Measurements from ENCODE around the gene EMID1. TPM values are rescaled to one million over a fixed set of nuclear protein-coding genes. Genes with fewer than 3 reads are reported as not detected.
"Not testable (repeated sequence)": the region's sequence is repeated elsewhere in the genome, so short reads cannot be mapped to it uniquely, and the experiment has no call there.

Gene EMID1
- total RNA-seq, 3 donors from 2014 or later (not counting 1 experiment from before 2014, with no cell fraction given): 0.59 to 1.3 (median 0.65) TPM

GRCh38 chr22:29217827-29218757 lies 12.4 kb downstream of the EMID1 start:
- H3K4me1 Mint-ChIP-seq: no peaks in the 10 kb centered on the region
- no peak overlapping the region for H3K27ac ChIP-seq (ENCODE audit: low read length)
- no peaks in the 10 kb centered on the region for H3K9me3 ChIP-seq (ENCODE audit: control insufficient read depth, insufficient read depth, low read length)
- DNase-seq: no peak
- no peaks in the 10 kb centered on the region for H3K27me3 Mint-ChIP-seq (ENCODE audit: low read depth in 2 of 2)
- no peak overlapping the region for H3K4me3 ChIP-seq (ENCODE audit: low read length)
- no peak overlapping the region for H3K27ac Mint-ChIP-seq
- no peak for ATAC-seq
- 80% methylated on average over 13 of the region's 13 CpGs for WGBS (ENCODE audit: insufficient coverage)
- H3K27me3 ChIP-seq (ENCODE audit: control insufficient read depth, insufficient read depth, low read length): no peaks in the 10 kb centered on the region
- no peaks in the 10 kb centered on the region for H3K9me3 Mint-ChIP-seq
- no peak overlapping the region for H3K4me3 Mint-ChIP-seq
- no peaks in the 10 kb centered on the region for H3K36me3 Mint-ChIP-seq
- H3K36me3 ChIP-seq (ENCODE audit: control insufficient read depth, insufficient read depth, low read length): no peaks in the 10 kb centered on the region
- intact Hi-C loops (cut with micrococcal nuclease): no loop called here
- TF ChIP-seq CTCF (IDR thresholded peaks at IDR 0.05): no peak
- no peaks in the 10 kb centered on the region for H3K4me1 ChIP-seq (ENCODE audit: control insufficient read depth, insufficient read depth, low read length)

GRCh38 chr22:29218758-29219408 lies 13.2 kb downstream of the EMID1 start:
- ATAC-seq: no peak
- no peaks in the 10 kb centered on the region for H3K27me3 Mint-ChIP-seq (ENCODE audit: low read depth in 2 of 2)
- H3K4me1 Mint-ChIP-seq: no peaks in the 10 kb centered on the region
- H3K4me3 Mint-ChIP-seq: no peak overlapping the region
- no peak overlapping the region for H3K27ac ChIP-seq (ENCODE audit: low read length)
- H3K4me3 ChIP-seq (ENCODE audit: low read length): no peak overlapping the region
- no peaks in the 10 kb centered on the region for H3K9me3 Mint-ChIP-seq
- H3K9me3 ChIP-seq (ENCODE audit: control insufficient read depth, insufficient read depth, low read length): no peaks in the 10 kb centered on the region
- 84% methylated on average over 11 of the region's 11 CpGs for WGBS (ENCODE audit: insufficient coverage)
- H3K36me3 ChIP-seq (ENCODE audit: control insufficient read depth, insufficient read depth, low read length): no peaks in the 10 kb centered on the region
- H3K27me3 ChIP-seq (ENCODE audit: control insufficient read depth, insufficient read depth, low read length): no peaks in the 10 kb centered on the region
- H3K36me3 Mint-ChIP-seq: no peaks in the 10 kb centered on the region
- H3K27ac Mint-ChIP-seq: no peak overlapping the region
- TF ChIP-seq CTCF (IDR thresholded peaks at IDR 0.05): no peak
- no peak for DNase-seq
- no peaks in the 10 kb centered on the region for H3K4me1 ChIP-seq (ENCODE audit: control insufficient read depth, insufficient read depth, low read length)
- intact Hi-C loops (cut with micrococcal nuclease): no loop called here

- H3K4me1 Mint-ChIP-seq; H3K27me3 ChIP-seq (ENCODE audit: control insufficient read depth, insufficient read depth, low read length); H3K9me3 Mint-ChIP-seq; H3K4me3 Mint-ChIP-seq; H3K4me3 ChIP-seq (ENCODE audit: low read length); H3K4me1 ChIP-seq (ENCODE audit: control insufficient read depth, insufficient read depth, low read length); H3K27me3 Mint-ChIP-seq (ENCODE audit: low read depth in 2 of 2); H3K9me3 ChIP-seq (ENCODE audit: control insufficient read depth, insufficient read depth, low read length); ATAC-seq; H3K36me3 ChIP-seq (ENCODE audit: control insufficient read depth, insufficient read depth, low read length); H3K36me3 Mint-ChIP-seq; H3K27ac ChIP-seq (ENCODE audit: low read length); intact Hi-C loops (cut with micrococcal nuclease); H3K27ac Mint-ChIP-seq; DNase-seq: not testable (repeated sequence)
- 75% methylated on average over 2 of the region's 2 CpGs for WGBS (ENCODE audit: insufficient coverage)
These were observed 13.7 kb downstream of the EMID1 start for GRCh38 chr22:29219409-29219782.

- Histone ChIP-seq H3K4me3 (ENCODE audit: low read length) (no peak overlapping the region), H3K27ac (ENCODE audit: low read length) (no peak overlapping the region), H3K9me3 (ENCODE audit: control insufficient read depth, insufficient read depth, low read length) (no peaks in the 10 kb centered on the region), H3K27me3 (ENCODE audit: control insufficient read depth, insufficient read depth, low read length) (no peaks in the 10 kb centered on the region), H3K4me1 (ENCODE audit: control insufficient read depth, insufficient read depth, low read length) (no peaks in the 10 kb centered on the region), H3K36me3 (ENCODE audit: control insufficient read depth, insufficient read depth, low read length) (no peaks in the 10 kb centered on the region)
- Mint-ChIP-seq H3K4me3 (no peak overlapping the region), H3K9me3 (no peaks in the 10 kb centered on the region), H3K4me1 (no peaks in the 10 kb centered on the region), H3K27ac (no peak overlapping the region), H3K36me3 (no peaks in the 10 kb centered on the region), H3K27me3 (ENCODE audit: low read depth in 2 of 2) (no peaks in the 10 kb centered on the region)
- TF ChIP-seq CTCF (IDR thresholded peaks at IDR 0.05): no peak
- WGBS (ENCODE audit: insufficient coverage): 92% methylated on average over 14 of the region's 14 CpGs
- intact Hi-C loops (cut with micrococcal nuclease): no loop called here
- DNase-seq (no peak), ATAC-seq (no peak)
These were observed 14.4 kb downstream of the EMID1 start for GRCh38 chr22:29219881-29220670.

Measured in natural killer cell (primary cell).